Kidney glomerular epithelial cell (primary cell): Measurements from ENCODE around the gene ANKRD35.
A peak's percentile ranks its signal among the peaks of the same experiment; 100 is the strongest.

ENCODE experiments used
- DNase-seq: peaks from one replicate; lab custom pipeline; 2025; lab: John Stamatoyannopoulos, UW

The ANKRD35 gene

DNA sequence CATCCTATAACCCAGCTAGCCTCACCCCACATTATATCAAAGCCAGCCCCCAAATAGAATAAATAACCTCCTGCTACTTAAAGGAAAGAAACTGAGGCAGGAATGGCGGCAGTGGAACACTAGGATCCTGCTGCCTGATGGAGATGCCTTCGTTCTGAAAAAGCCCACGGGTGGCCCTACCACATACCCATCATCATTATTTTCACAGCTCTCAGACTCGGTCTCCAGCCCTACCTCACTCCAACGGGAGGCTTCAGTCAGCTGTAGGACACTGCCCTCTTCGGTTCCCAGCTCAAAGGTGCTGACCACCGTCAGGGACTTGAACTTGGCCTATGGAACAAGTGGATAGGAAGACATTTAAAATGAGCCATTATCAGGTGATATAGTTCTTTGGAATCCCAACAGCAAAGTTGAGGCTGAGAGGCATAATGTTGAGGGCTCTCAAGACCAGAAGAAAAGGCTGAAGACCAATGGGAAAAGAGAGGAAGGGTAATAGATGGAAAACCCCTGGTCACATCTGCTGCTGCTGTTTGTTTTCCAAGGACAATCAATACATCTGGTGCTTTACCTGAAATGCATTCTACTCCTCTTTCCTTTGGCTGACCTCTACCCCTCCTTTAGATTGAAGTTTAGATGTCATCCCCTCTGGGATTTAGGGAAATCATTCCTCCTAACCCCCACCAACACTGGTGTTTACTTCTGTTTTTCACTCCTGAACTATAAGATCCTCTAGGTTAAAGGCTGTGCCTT, 7.8 kb upstream of the ANKRD35 start:
- DNase-seq, result no peak

DNA sequence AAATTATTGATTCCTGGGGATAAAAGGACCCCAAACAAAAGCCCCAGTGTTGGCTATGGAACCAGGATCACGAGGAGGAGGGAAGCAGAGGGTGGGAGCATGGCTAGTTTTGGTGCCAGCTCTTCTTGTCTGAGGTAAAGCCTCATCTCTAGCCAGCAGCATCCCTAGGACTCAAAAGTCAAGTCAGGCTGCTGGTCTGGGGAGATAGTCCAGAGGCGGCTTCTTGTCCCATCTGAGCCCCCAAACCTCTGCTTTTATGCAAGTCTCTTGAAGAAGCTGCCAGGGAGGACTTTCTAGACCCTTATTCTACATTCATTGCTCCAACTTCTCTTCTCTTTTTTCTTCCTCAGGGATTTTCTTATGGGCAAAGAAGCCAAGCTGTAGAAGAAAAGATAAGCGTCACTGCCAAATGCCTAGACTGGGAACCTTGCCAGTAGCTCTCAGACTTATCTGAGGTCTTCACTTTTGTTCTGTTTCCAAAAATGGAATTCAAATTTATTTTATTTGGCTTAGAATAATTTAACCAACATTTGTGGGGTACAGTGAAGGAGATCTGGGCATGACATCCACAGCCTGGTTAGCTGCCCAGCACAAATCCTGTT, 6.9 kb upstream of the ANKRD35 start:
- DNase-seq, result no peak

DNA sequence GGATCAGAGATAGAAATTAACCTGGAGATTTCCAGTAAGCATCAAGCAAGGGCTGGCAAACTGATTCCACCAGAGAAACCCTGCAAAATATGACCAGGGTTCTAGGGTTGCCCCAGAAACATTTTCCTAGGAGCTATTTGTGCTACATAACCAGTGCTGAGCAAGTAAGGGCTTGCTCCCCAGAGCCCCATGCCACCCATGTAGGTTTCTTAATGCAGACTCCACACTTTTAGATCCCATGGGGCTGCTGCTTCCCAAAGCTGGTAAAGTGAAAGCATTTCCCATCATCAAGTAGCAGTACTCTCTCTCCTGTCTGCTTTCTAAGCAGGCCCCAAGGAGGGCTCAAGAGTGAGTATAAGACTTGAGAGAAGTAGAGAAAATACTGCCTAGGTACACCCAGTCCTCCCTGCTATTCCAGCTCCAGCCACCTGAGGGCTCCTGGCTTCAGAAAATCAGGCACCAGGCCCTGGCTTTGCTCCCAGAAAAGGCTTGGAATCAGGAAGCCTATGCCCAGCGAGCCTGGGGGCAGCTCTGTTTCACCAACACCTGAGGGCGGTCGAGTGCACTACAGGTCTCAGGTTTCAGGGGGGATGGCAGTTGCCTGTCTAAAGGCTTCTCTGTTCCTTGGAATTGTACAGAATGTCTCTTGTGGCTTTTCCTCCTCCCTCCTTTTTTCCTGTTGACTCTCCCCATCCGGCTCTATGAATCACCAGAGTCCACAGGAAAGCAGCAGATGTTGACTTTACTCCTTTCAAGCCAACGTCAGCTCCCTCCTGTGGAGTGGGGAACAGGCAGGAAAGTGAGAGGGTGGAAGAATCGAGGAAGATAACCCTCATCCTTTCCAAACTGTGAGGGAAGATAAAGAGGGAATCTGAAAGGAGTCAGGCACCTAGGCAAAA, 6.2 kb upstream of the ANKRD35 start:
- DNase-seq, result peak; percentile 100

DNA sequence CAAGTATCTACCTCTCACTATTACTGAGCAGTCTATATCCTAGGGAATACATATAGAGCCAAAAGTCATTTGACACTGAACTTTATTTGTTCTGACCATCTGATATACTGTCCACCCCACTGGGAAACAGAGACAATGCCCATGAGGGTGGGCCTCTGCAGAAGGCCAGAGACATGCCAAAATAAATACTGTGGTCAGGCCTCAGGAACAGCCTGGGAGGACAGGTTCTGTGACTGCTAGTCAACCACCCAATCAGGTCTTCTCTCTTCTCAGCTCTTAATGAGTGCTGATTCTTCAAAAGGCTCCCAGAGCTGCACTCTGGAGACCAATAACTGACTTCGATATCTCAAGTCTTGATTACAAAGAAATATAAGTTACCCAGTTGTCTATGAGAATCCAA, 5.5 kb upstream of the ANKRD35 start:
- peak; percentile 34 for DNase-seq

DNA sequence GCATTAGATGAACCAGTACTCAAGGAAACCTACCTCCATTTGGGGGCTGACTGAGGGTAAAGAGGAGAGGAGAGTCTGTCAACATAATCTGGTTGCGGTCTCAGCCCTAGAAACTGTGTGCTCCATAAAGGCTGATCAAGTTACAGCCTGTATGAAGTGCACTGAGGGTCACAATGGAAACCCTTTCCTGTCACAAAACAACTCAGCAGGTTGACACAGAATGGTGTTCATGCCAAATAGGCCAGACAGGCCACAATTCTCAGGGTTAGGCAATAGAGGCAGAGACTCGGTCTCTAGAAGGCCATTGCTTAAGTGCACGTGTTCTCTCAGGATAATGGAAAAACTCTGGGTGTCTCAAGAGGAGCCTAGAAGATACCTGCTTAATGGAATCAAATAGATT, 4.1 kb upstream of the ANKRD35 start:
- DNase-seq, result no peak

DNA sequence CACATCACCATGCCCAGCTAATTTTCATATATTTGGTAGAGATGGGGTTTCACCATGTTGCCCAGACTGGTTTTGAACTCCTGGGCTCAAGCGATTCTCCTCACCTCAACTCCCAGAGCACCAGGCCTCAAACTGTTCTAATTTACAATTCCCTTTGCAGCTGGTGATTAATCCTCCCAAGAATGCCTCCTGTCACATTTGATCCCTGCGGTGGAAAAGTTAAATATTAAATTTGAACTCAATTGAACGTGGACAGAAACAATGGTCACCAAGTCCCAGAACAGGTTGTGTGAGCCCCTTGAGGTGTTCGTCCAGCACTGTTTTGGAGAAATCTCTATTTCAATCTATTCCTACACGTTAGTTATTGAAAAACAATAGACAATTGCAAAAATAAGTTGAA, 2.0 kb upstream of the ANKRD35 start:
- DNase-seq, result peak; percentile 87

DNA sequence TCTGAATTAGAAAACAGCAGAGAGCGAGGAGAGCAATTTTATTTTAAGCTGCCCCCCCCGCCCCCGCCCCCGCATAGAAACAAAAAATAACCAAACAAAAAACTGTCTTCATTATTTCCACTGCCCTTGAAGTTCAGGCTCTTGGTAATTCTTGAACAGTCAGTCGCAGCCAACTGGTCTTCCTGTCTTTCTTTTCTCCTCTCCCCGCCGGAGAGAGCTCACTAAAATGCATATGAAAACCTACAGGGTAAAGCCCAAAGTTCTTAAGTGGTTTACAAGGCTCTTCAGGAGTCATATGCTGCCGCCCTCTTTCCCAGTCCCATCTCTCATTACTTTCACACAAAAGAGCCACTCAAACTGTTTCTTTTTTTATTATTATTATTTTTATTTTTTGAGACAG, 1.1 kb upstream of the ANKRD35 start:
- no peak for DNase-seq

DNA sequence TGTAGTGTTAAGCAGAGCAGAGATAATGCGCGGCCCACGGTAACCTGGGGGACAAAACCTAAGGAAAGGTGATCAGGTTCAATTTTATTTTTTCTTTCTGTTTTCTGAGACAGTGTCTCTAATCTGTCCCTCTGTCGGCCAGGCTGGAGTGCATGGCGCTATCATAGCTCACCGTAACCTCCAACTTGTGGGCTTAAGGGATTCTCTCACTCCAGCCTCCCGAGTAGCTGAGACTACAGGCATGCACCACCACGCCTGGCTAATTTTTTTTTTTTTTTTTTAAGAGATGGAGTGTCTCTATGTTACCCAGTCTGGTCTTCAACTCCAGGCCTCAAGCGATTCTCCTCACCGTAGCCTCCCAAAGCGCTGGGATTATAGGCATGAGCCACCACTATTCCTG, 724 bp upstream of the ANKRD35 start:
- DNase-seq, result no peak

DNA sequence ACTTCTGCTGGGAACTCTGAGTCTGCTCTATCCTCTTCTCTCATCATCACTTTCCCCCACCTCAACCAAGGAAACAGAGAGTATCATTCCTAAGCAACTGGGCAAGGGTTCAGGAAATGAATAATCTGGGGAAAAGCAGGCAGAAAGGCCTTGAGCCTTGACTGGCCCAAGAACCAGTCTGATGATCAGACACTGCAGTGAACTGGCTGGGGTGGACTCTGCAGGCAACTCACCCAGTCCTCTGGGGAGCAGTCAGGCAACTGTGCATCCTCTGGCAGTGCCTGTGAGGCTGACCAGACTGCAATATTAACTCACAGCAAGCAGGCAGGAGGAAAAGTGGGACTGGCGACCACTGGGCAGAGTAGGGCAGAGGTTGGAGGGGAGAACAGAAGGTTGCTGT, 991 bp downstream of the ANKRD35 start:
- no peak for DNase-seq

DNA sequence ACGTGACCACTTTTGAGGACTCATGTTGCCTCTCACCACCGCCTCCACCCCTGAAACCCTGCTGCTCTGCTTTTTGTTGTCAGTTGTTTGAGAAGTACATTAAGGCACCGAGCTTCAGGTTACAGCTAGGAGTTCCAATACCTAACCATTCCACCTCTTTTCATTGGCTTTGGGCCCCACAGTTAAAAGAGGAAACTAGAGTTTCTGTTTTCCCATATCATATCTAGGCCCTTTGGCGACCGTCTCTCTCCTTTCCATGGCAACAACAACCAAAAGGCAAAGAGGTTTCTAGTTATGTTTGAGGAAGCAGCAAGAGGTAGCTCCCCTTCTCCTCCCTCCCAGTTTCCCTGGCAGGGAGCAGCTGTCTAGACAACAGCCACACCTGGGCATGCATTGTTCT, 5.9 kb downstream of the ANKRD35 start:
- DNase-seq, result no peak

DNA sequence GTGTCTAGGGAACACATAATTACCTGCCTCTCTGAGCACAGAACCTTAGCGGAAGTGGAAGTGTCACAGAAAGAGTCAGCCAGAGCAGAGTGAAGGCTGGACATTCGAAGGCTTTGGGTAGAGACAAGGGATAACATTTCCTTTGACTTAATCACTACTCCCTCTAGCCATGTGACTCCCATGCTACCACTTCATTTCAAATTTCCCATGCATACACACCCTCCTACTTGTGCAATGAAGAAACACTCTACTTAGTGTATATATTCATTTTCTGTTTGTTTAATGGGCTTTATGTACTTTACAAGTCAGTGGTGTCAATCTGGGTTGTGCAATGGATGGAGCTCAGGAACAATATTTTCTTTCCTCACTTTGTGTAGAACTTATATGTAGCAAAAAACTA, 6.9 kb downstream of the ANKRD35 start:
- DNase-seq, result no peak

DNA sequence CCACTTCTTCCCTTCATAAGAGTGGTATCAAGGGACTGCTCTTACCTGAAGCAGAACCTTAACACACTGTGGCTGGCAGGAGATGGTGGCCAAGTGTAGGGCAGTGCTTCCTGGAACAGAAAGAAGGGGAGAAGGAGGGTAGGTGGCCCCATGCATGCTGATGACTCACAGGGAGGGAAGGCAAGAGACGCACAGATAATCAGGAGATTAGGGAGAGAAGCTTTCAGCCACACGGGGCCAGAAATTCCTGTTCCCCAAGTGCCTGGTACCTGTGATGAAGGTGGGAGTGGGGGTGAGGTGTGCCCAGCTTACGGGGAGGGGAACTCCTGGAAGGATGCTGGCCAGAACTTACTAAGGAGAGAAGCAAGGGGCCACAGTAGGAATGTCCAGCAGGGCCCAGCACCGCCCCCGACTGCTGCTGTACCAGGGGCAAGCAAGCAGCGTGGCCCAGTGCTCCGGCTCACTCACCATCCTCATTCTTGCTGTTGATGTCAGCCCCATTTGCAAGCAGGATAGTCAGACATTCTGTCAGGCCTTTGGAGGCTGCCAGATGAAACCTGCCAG, 7.7 kb downstream of the ANKRD35 start:
- no peak for DNase-seq

DNA sequence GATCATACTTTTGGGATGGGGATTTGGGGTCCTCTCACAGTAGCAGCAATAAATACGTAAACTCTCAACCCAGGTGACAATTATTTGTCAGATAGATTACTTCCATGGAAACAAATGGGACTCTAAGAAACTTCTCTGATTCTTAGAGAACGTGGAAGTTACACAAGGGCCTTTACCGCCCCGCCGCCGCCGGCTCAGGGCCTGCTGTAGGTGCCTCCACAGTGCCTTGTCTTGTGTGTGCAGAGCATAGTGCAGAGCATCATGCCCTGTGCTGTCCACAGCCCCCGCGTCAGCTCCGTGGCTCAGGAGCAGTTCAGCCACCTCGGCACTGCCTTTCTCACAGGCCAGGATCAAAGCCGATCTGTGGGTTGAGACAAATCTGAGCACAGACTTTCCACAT, 11.0 kb downstream of the ANKRD35 start:
- no peak for DNase-seq

DNA sequence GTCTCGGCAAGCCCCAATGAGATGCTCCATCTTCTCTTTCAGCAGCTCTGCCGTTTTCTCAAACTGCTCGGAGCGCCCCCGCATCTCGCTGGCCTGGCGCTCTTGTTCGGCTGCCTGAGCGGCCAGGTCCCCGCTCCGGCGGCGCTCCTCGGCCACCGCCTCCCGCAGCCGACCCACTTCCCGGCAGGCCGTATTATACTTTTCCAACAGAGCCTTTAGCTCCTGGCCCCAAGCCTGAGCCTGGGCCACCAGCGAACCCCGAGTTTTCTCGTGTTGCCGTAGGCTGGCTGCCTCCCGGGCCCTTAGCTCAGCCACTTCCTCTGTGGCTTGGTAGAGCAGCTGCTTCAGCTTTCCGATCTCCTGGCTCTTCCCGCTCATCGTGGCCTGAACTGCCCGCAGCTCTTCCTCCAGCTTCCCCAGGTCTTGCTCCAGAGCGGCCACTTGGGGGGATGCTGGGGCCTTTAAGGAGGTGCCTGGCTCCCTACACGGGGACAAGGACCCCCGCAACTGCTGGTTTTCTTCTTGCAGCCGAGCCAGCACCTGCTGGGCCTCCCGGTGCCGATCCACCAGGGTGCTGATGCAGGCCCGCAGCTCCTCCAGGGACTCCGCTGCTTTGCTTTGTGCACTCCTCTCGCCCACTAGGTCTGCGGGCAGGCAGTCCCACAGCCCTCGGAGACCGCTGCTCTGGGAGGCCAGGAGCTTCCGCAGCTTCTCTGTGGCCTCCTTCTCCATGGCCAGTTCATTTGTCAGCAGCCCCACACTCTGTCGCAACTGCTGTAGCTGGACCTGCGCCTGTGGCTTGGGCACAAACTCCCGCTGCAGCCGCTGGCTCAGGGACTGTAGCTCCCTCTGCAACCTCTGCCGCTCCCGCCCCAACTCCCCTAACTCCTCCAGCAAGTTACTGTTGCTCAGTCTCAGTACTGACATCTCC, 13.4 kb downstream of the ANKRD35 start:
- DNase-seq, result no peak

DNA sequence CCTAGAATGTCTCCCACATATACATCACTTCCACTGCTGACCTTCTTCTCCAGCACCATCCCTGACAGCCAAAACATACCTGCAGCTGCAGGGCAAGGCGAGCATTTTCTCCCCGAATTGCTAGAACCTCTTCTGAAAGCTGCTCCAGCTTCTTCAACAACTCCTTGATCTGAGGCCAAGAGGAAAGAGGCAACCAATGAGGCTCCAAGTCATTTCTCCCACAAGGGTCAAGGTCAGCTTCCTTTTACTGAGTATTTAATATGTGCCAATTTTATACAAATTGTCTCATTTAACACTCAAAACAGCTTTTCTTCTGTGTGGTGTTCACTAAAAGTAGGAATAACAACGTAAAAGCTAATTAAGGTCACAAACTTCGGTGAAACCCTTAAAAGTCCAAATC, 17.4 kb downstream of the ANKRD35 start:
- no peak for DNase-seq

DNA sequence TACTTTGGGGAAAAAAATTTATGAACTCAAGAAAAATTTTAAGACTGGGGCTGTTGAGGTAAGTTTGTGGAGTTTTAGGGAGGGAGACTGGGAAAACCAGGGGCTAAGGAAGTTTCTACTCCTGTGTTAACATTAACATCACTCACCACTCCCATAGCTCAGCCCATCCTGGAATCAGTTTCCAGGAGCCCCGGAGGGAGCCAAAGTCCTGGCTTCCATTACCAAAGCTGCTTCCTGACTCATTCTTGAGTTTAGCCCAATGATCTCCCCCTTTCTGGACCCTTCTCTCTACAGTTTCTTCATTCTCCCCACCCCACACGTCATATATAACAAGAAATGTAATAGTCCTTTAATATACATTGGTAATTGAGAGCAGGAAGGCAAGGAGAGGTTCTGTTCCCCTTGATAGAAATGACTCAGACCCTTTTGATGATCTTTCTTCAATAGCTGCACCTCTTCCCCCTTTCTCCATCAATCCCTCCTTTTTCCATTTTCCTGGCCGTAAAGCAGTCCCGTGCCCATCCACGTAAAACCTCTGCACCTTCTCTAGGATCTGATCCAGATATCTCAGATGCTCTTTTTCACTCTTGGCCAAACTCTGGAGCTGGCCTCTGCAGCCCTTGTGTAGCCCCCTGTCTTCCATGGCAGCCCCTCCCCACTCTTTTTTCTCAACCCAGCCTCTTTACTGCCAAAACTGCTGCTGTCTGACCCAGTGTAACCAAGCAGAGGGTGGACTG, 22.2 kb downstream of the ANKRD35 start:
- DNase-seq, result no peak

DNA sequence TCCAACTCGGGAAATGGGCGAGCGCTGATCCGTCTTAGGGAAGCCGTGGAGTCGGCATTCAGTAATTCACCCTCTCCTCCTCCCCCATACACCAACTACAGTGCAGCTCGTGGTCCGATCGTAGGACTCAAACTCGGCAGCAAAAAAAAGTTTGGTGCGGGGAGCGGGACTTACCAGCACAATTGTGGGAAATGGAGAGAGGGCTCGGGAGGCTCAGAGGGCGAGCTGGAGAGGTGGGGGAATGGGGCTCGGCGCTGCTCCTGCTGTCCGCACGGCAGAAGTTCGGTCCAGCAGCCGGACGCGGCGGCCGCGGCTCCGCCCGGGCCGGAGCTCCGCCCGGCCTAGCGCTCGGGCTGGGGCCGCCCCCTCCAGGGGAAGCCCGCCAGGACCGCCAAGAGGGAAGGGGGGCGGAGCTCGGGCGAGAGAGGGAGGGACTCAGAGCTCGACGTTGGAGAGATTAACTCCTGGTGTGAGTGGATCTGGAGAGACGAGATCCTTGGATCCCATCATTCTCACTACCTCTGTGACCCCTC, 26.1 kb downstream of the ANKRD35 start:
- peak; percentile 66 for DNase-seq

DNA sequence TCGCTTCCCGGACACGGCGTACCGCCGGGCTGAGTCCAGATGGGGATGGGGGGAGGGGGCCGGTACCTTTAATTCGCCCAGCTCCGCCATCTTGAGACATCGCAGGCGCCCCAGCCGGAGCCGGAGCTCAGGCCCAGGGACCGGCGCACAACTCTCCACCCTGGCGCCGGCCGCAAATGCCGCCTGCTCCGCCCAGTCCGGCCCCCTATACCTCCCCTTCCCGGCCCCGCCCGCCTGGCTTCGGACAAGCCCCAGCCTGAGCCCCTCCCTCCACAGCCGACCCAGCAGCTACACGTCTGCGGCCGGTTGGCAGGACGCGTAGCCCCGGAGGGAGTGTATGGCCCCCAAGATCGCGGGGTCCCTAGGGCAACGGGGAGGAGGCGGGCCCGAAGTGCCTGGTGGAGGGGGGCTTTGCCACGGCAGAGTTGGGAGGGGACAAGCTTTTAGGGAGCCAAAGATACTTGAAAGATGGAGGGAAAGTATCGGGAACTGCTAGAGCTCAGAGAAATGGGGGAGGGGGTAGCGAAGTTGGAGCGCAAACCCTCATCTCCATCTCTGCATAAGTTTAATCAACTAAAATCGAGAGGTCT, 26.7 kb downstream of the ANKRD35 start, which contains the start of gene PIAS3:
TSS of gene PIAS3 (minus strand) at position 181 of the 590 bp plus-strand sequence. CDS start at position 90, 91 bp downstream.
- peak; percentile 81 for DNase-seq

DNA sequence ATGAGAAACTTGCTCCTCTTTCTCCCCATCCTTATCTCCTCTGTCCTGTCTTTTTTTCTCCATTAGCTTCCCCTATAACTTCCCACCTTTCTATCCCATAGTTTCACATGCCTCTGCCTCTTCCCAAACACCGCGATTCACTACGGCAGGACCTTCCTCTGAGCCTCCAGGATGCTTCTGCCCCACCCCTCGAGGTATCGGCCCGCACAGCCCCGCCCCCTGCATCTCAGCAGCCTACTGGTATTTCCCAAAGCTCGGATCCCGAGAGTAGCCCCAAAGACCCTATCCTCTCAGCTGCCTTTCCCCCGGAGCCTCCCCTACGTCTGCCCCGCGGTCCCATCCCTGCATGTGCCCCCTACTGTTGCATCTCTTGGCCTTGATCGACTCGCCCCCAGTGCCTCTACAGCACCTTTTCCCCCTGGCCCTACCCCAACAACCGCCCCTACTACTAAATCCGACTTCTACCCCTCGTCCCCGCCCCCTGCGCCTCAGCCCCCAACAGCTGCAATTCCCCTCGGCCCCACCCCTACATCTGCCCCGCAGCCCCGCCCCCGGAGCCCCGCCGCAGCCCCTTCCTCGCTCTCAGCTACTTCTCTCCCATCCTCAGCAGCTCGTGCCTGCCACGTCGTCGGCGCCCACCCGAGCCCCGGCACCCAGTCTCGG, 27.3 kb downstream of the ANKRD35 start:
- DNase-seq, result peak; percentile 15
